ENCODE data around the gene CT47C1.

GRCh38 chrX:119082278-119082677, 9.5 kb downstream of the CT47C1 start:
- TF ChIP-seq CTCF (IDR thresholded peaks at IDR 0.05), result no peak
- TF ChIP-seq REST (IDR thresholded peaks at IDR 0.05; ENCODE audit: insufficient read depth in 1 of 2, low read depth in 2 of 2, low read length in 1 of 2), result no peak
- TF ChIP-seq POLR2AphosphoS5 (IDR thresholded peaks at IDR 0.05; ENCODE audit: low read depth, low read length), result no peak
